SK-N-SH (cell line): ENCODE data around the gene SAMD8. TPM values are rescaled to one million over a fixed set of nuclear protein-coding genes. Genes with fewer than 3 reads are reported as not detected.
"Not testable (repeated sequence)": the region's sequence is repeated elsewhere in the genome, so short reads cannot be mapped to it uniquely, and the experiment has no call there.

Experiments
- CTCF ChIA-PET: fragments of 300-600, 350-600 bp; formaldehyde crosslinking; extraction: SDS; loops from one replicate; lab custom pipeline; 2021; lab: Yijun Ruan, JAX
- POLR2A ChIA-PET: fragments of 350-600 bp; sonication (Branson Sonifier 250); formaldehyde crosslinking; extraction: SDS; loops from one replicate; lab custom pipeline; 2020; ENCODE audit warnings: antibody characterized with exemption, inconsistent platforms; lab: Yijun Ruan, JAX
- DNase-seq: peaks from one replicate; pipeline ENCODE4 v3.0.0; 2012
- H2AFZ ChIP-seq: fragments of 200-600 bp; sonication (generic); 2 replicates; pipeline ENCODE4 v1.8.1; 2016; ENCODE audit warnings: antibody characterized with exemption, mild to moderate bottlenecking, low read depth
- H3F3A ChIP-seq: fragments of 200-600 bp; sonication (generic); replicated peaks from 2 replicates; pipeline ENCODE3; 2016; ENCODE audit warnings: antibody characterized with exemption, mild to moderate bottlenecking; ENCODE audit not compliant: insufficient read depth
- H3K27ac ChIP-seq, 2 experiments: fragments of 200-500 bp in 1 of 2; fragments of 200-600 bp in 1 of 2; sonication (Bioruptor generic) in 1 of 2; sonication (generic), shearing (Covaris generic) in 1 of 2; 2 replicates each; pipeline versions ENCODE4 v1.5.1 to v1.6.1; 2014 to 2016; ENCODE audit warnings: low read depth in 2 of 2, inconsistent platforms in 1 of 2, low read length in 1 of 2, mild to moderate bottlenecking in 1 of 2, mixed read lengths in 1 of 2
- H3K27me3 ChIP-seq: fragments of 200-600 bp; sonication (generic), shearing (Covaris generic); 2 replicates; pipeline ENCODE4 v1.6.1; 2016; ENCODE audit warnings: mixed run types; ENCODE audit not compliant: insufficient read depth
- H3K36me3 ChIP-seq, 2 experiments: fragments of 200-500 bp in 1 of 2; fragments of 200-600 bp in 1 of 2; sonication (Bioruptor generic) in 1 of 2; sonication (generic) in 1 of 2; replicated peaks in 1 of 2; 2 replicates each; pipeline versions ENCODE3 to v1.5.1; 2014 to 2016; ENCODE audit warnings: low read length in 1 of 2, mild to moderate bottlenecking in 1 of 2; ENCODE audit not compliant: insufficient read depth in 2 of 2, control insufficient read depth in 1 of 2
- H3K4me1 ChIP-seq, 2 experiments: fragments of 200-500 bp in 1 of 2; fragments of 200-600 bp in 1 of 2; sonication (Bioruptor generic) in 1 of 2; sonication (generic), shearing (Covaris generic) in 1 of 2; 2 replicates each; pipeline versions ENCODE4 v1.5.1 to v1.6.1; 2014 to 2016; ENCODE audit warnings: low read depth in 1 of 2, low read length in 1 of 2, mixed run types in 1 of 2; ENCODE audit not compliant: insufficient read depth in 2 of 2, control insufficient read depth in 1 of 2
- H3K4me2 ChIP-seq: fragments of 200-600 bp; sonication (generic), shearing (Covaris generic); 2 replicates; pipeline ENCODE4 v1.6.1; 2017; ENCODE audit warnings: mixed run types
- H3K4me3 ChIP-seq, 2 experiments: fragments of 200-500 bp in 1 of 2; fragments of 200-600 bp in 1 of 2; sonication (Bioruptor generic) in 1 of 2; sonication (generic), shearing (Covaris generic) in 1 of 2; 2 replicates each; pipeline versions ENCODE4 v1.5.1 to v1.8.1; 2014 to 2016; ENCODE audit warnings: low read depth in 2 of 2, inconsistent platforms in 1 of 2, low read length in 1 of 2, mild to moderate bottlenecking in 1 of 2, mixed read lengths in 1 of 2, moderate library complexity in 1 of 2
- H3K79me2 ChIP-seq: fragments of 200-600 bp; sonication (generic); 2 replicates; pipeline ENCODE4 v1.8.1; 2017; ENCODE audit warnings: mild to moderate bottlenecking; ENCODE audit not compliant: insufficient read depth
- H3K9ac ChIP-seq: fragments of 200-600 bp; sonication (generic); 2 replicates; pipeline ENCODE4 v1.6.1; 2017; ENCODE audit warnings: mixed run types
- H3K9me2 ChIP-seq: fragments of 200-600 bp; sonication (generic); 2 replicates; pipeline ENCODE4 v1.6.1; 2017; ENCODE audit warnings: mixed run types
- H3K9me3 ChIP-seq: fragments of 200-600 bp; sonication (generic); 2 replicates; pipeline ENCODE4 v1.6.1; 2017; ENCODE audit warnings: mixed run types, mild to moderate bottlenecking, moderate library complexity
- H4K20me1 ChIP-seq: fragments of 200-600 bp; sonication (generic); 2 replicates; pipeline ENCODE4 v1.6.1; 2017; ENCODE audit warnings: mild to moderate bottlenecking, mixed run types; ENCODE audit not compliant: insufficient read depth
- EZH2phosphoT487 ChIP-seq: fragments of 200-600 bp; sonication (generic); IDR thresholded peaks from 2 replicates; pipeline ENCODE4 v1.6.1; 2017; ENCODE audit warnings: low read depth, mixed run types, mild to moderate bottlenecking, antibody characterized with exemption, moderate library complexity, borderline replicate concordance
- GATA2 ChIP-seq: sonication (generic); formaldehyde crosslinking; IDR thresholded peaks from 2 replicates; pipeline ENCODE4 v1.5.0; 2020; ENCODE audit warnings: mild to moderate bottlenecking, missing genetic modification reagents
- JUND ChIP-seq: IDR thresholded peaks from 2 replicates; pipeline ENCODE4 v1.4.0; 2012
- MEF2A ChIP-seq: IDR thresholded peaks from 2 replicates; pipeline ENCODE4 v1.4.0; 2012; ENCODE audit warnings: low read depth, borderline replicate concordance
- RCOR1 ChIP-seq: fragments of 150-350 bp; IDR thresholded peaks from 2 replicates; pipeline ENCODE4 v1.6.1; 2017; ENCODE audit warnings: antibody characterized with exemption, low read length
- ZBTB33 ChIP-seq: IDR thresholded peaks from 2 replicates; pipeline ENCODE4 v1.4.0; 2012; ENCODE audit warnings: low read depth, borderline replicate concordance
- WGBS: methylation state at CpG from one replicate; pipeline ENCODE4 v1.1.6; 2017; ENCODE audit warnings: low lambda C conversion rate; 5-methylcytosine and 5-hydroxymethylcytosine counted together
- polyA plus RNA-seq, 3 experiments: library from polyadenylated mRNA; depleted of rRNA; stranded (reverse); fragments of >200 nt; gene quantifications; 2 replicates each; pipeline ENCODE4 v1.2.3, GENCODE V29; 2012

The SAMD8 gene
- polyA plus RNA-seq, 1 of the 3 experiments (the other 2 are of a cell fraction) = 9.7 TPM

- peaks cover 11% of the 10 kb centered on the region for H3F3A ChIP-seq
- H3K79me2 ChIP-seq = no peaks in the 10 kb centered on the region
- H3K4me1 ChIP-seq = peaks cover 0 to 9% of the 10 kb centered on the region in 2 experiments; a peak in 2 of 4 replicates
- no peak overlapping the region for H3K27ac ChIP-seq
- H2AFZ ChIP-seq = no peak overlapping the region
- H4K20me1 ChIP-seq = no peaks in the 10 kb centered on the region
- ChIA-PET POLR2A (no interaction called here), CTCF (interaction anchor here (0.8 to 1.7 kb wide), 2 partner anchors 32 to 94 kb away, joined by 3 to 5 read pairs; partner anchors contain the start of gene COMTD1)
- DNase-seq = no peak
- no peak overlapping the region for H3K9ac ChIP-seq
- no peaks in the 10 kb centered on the region for H3K9me3 ChIP-seq
- H3K4me2 ChIP-seq = no peak overlapping the region
- H3K9me2 ChIP-seq = no peaks in the 10 kb centered on the region
- no peaks in the 10 kb centered on the region for H3K36me3 ChIP-seq
- 94% methylated on average over 5 of the region's 5 CpGs for WGBS
- TF ChIP-seq GATA2 (CRISPR knock-in tag) = no peak
- no peak for TF ChIP-seq RCOR1
- no peak for TF ChIP-seq ZBTB33
- H3K4me3 ChIP-seq = no peak overlapping the region
- H3K27me3 ChIP-seq = no peaks in the 10 kb centered on the region
These were observed 92.3 kb downstream of the SAMD8 start for GRCh38 chr10:75203724-75204123.

GRCh38 chr10:75205908-75206307 lies 94.5 kb downstream of the SAMD8 start:
- H3K79me2 ChIP-seq = peaks cover 3% of the 10 kb centered on the region
- no peak overlapping the region for H3K4me2 ChIP-seq
- H2AFZ ChIP-seq = no peak overlapping the region
- CTCF ChIA-PET = interaction anchor here (0.8 kb wide), 1 partner anchor 24 kb away, joined by 3 read pairs; no protein-coding TSS in a partner anchor
- peaks cover 4 to 9% of the 10 kb centered on the region in 2 experiments; a peak in 3 of 4 replicates for H3K4me1 ChIP-seq
- H3K27me3 ChIP-seq = no peaks in the 10 kb centered on the region
- no peak overlapping the region for H3K27ac ChIP-seq
- H3K9me2 ChIP-seq = no peaks in the 10 kb centered on the region
- TF ChIP-seq JUND = no peak
- TF ChIP-seq EZH2phosphoT487 = no peak
- no peak for TF ChIP-seq MEF2A
- H3K9me3 ChIP-seq = no peaks in the 10 kb centered on the region
- no peak overlapping the region for H3K9ac ChIP-seq
- H4K20me1 ChIP-seq = no peaks in the 10 kb centered on the region
- H3F3A ChIP-seq = peaks cover 11% of the 10 kb centered on the region
- H3K4me3 ChIP-seq = no peak overlapping the region
- DNase-seq = no peak
- POLR2A ChIA-PET = no interaction called here
- no peaks in the 10 kb centered on the region for H3K36me3 ChIP-seq
- WGBS = 85% methylated on average over 2 of the region's 2 CpGs

- Histone ChIP-seq H3K79me2 (peaks cover 10% of the 10 kb centered on the region), H3F3A (peaks cover 11% of the 10 kb centered on the region)
- H4K20me1 ChIP-seq, H3K9ac ChIP-seq, H3K27me3 ChIP-seq, H3K9me3 ChIP-seq, H2AFZ ChIP-seq, H3K4me2 ChIP-seq, H3K9me2 ChIP-seq, DNase-seq, POLR2A ChIA-PET, H3K36me3 ChIP-seq, H3K4me1 ChIP-seq, H3K27ac ChIP-seq, H3K4me3 ChIP-seq: not testable (repeated sequence)
- 96% methylated on average over 14 of the region's 14 CpGs for WGBS
- CTCF ChIA-PET = interaction anchor here (1.0 kb wide), 1 partner anchor 9 kb away, joined by 4 read pairs; no protein-coding TSS in a partner anchor
These were observed 95.2 kb downstream of the SAMD8 start for GRCh38 chr10:75206638-75207037.
